Pancreas (tissue), 10 donors: ENCODE results near the gene ID2. TPM values are rescaled to one million over a fixed set of nuclear protein-coding genes. Genes with fewer than 3 reads are reported as not detected.

Experiments used
- ATAC-seq, 4 donors: fragments of 200-7000 bp; cut with Tn5 transposase; one replicate each; pipeline versions ENCODE4 v1.8.0 to v1.9.1; 2020; ENCODE audit warnings: mild to moderate bottlenecking in 4 of 4, moderate library complexity in 4 of 4
- DNase-seq, 6 donors: peaks; one replicate each; pipeline ENCODE4 v3.0.0-alpha.2; 2020
- FAIRE-seq: peaks from 2 replicates; lab custom pipeline; 2012; peaks lifted over from hg19 to GRCh38; lab: Jason Lieb, UNC
- H3K27ac ChIP-seq, 4 donors: fragments of 200-600 bp; sonication (generic); 1 replicate in 3 of 4; 2 replicates in 1 of 4; pipeline versions ENCODE4 v1.5.0 to v1.8.0; 2020
- H3K27me3 ChIP-seq, 4 donors: fragments of 200-600 bp; one replicate each; pipeline ENCODE4 v1.8.0; 2021
- H3K36me3 ChIP-seq, 3 donors: fragments of 200-600 bp; sonication (generic) in 1 of 3; one replicate each; pipeline versions ENCODE4 v1.5.0 to v1.8.0; 2020 to 2021
- H3K4me1 ChIP-seq, 3 donors: fragments of 200-600 bp; one replicate each; pipeline ENCODE4 v1.8.0; 2021
- H3K4me3 ChIP-seq, 4 donors: fragments of 200-600 bp; sonication (generic) in 2 of 4; one replicate each; pipeline versions ENCODE4 v1.5.0 to v1.8.0; 2020 to 2021
- H3K9me3 ChIP-seq, 4 donors: fragments of 200-600 bp; one replicate each; pipeline ENCODE4 v1.8.0; 2021
- WGBS, 2 donors: extraction: QIAGEN DNeasy Blood & Tissue Kit; methylation state at CpG; one replicate each; pipeline ENCODE4 v1.1.7; 2013; 5-methylcytosine and 5-hydroxymethylcytosine counted together
- intact Hi-C, 3 donors: fragments of 100-400 bp; cut with DNase I; formaldehyde crosslinking; loops; one replicate each; pipeline versions ENCODE4 v1.11.1 to v1.14.2; 2022
- polyA plus RNA-seq, 2 donors: library from polyadenylated mRNA; stranded (reverse); fragments of 200-250 nt; gene quantifications; one replicate each; pipeline ENCODE4 v1.2.3, GENCODE V29; 2013
- total RNA-seq, 6 donors: library from RNA; stranded (reverse); fragmentation: NEBNext Ultra II Directional in 4 of 6; extraction: Animal tissue kit (Norgen Biotek cat#: 25700) in 4 of 6; gene quantifications; one replicate each; pipeline versions ENCODE4 v1.2.1 to v1.2.4, GENCODE V29; 2021 to 2023
- TF ChIP-seq, protein P1 (sequence below), 4 donors: fragments of 200-600 bp; sonication (generic) in 3 of 4; IDR thresholded peaks; one replicate each; pipeline versions ENCODE4 v1.5.0 to v1.8.0; 2021; ENCODE audit warnings: antibody characterized with exemption in 4 of 4
- donor health status: healthy with polysubstance abuse.
- donor health status: DM: no; HTN: no; CAD: no; lungs with moderate emphysema.
- donor health status: DM: no; HTN: no; CAD: no.
- donor health status: control.
- donor health status: control.
- donor health status: Bipolar disorder and iron deficiency.
- donor health status: DM: yes; HTN: yes; CAD: no.
- donor health status: DM: no; HTN: no; CAD: no.
- donor health status: DM: no; HTN: no; CAD: no.
- donor health status: DM: yes; HTN: yes; CAD: no.

ID2 gene
- total and polyA plus RNA-seq, 8 donors, result 19.3 to 135 (median 30.1) TPM

DNA sequence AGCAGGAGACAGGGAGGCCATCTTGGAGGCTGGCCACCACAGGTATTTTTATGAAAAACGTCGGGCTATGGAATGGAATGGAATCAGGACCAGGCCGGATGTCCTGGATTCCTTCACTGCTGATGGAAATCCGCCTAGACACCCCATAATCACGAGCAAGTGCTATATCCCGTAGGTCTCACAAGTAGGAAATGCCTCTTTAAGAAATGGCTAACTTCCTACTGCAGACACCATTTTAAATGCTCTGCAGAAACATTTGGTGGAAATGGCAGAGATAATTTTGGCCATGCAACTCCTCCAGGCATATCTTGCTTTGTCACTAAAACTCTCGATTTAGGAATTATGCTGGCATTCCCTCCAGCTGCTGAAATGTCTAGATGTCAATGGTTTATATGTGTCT is 18.0 kb downstream of the ID2 start:
- no peak for DNase-seq
- intact Hi-C loops, result loop anchor here in 1 of 3 donors (10.0 kb wide), 1 partner anchor 1275 kb away; no protein-coding TSS in a partner anchor
- Histone ChIP-seq H3K9me3 (no peaks in the 10 kb centered on the region), H3K36me3 (no peaks in the 10 kb centered on the region), H3K4me1 (no peaks in the 10 kb centered on the region), H3K27ac (no peak overlapping the region), H3K27me3 (no peaks in the 10 kb centered on the region), H3K4me3 (no peak overlapping the region)
- no peak for FAIRE-seq
- WGBS, 2 donors, result 78 to 86% methylated on average over 7 of the region's 7 CpGs
- TF ChIP-seq, protein P1, sequence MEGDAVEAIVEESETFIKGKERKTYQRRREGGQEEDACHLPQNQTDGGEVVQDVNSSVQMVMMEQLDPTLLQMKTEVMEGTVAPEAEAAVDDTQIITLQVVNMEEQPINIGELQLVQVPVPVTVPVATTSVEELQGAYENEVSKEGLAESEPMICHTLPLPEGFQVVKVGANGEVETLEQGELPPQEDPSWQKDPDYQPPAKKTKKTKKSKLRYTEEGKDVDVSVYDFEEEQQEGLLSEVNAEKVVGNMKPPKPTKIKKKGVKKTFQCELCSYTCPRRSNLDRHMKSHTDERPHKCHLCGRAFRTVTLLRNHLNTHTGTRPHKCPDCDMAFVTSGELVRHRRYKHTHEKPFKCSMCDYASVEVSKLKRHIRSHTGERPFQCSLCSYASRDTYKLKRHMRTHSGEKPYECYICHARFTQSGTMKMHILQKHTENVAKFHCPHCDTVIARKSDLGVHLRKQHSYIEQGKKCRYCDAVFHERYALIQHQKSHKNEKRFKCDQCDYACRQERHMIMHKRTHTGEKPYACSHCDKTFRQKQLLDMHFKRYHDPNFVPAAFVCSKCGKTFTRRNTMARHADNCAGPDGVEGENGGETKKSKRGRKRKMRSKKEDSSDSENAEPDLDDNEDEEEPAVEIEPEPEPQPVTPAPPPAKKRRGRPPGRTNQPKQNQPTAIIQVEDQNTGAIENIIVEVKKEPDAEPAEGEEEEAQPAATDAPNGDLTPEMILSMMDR (IDR thresholded peaks at IDR 0.05), result no peak
- no peak for ATAC-seq

DNA sequence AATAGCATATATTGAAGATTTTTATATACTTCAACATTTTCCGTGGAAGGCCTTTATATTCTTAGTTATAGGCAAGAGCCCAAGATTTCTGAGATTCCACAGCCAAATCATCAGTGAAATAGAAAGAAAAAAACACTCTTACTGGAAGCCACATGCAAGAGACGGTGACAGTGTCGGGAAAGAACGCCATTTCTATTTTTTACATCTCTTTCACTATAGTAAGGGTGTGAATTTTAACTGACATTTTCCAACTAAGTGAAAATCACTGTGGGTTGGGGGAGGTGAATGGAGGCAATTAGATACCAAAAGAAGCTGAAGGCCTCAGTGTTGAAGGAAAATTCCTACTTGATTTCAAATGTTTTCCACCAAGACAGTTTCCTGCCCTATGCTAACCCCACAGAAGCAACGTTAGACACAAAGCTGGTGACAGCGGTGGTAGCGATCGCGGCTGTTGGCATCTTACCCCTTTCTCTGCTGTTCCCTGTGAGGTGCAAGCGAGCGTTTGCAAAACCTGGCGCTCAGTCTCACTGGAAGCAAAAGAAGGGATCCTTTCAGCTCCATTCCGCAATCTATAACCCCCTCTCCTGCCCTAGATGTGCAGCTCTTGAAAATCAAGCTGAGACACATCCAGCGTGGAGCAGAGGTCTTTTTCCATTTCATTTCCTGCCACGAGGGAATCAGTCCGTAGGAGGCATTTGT is 20.0 kb downstream of the ID2 start:
- Histone ChIP-seq H3K4me1 (no peaks in the 10 kb centered on the region), H3K4me3 (no peak overlapping the region), H3K27ac (no peak overlapping the region), H3K36me3 (no peaks in the 10 kb centered on the region), H3K27me3 (no peaks in the 10 kb centered on the region), H3K9me3 (no peaks in the 10 kb centered on the region)
- TF ChIP-seq, protein P1 (IDR thresholded peaks at IDR 0.05), result no peak
- FAIRE-seq (no peak), DNase-seq (no peak), ATAC-seq (no peak)
- intact Hi-C loops, result no loop called here
- WGBS, 2 donors, result 83 to 85% methylated on average over 16 of the region's 16 CpGs

DNA sequence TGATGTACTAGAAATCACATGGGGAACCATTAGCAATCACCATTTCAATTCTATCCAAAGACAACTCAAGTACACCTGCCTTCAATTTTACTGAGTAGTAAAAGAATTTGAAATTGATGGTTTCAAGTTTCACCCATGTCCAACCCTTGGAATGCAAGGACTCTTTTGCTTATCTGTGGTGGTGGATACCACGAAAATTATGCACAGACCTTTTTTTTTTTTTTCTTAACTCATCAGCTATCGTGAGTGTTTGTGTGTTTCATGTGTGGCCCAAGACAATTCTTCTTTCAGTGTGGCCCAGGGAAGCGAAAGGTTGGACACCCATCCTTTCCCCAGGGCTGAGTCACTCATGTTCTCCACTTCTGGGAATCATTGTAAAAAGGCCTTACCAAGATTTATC is 23.1 kb downstream of the ID2 start:
- FAIRE-seq, result no peak
- ATAC-seq, result no peak
- no peaks in the 10 kb centered on the region for H3K9me3 ChIP-seq
- H3K4me1 ChIP-seq, result no peaks in the 10 kb centered on the region
- H3K27ac ChIP-seq, result no peak overlapping the region
- intact Hi-C loops, result no loop called here
- no peak for DNase-seq
- no peaks in the 10 kb centered on the region for H3K27me3 ChIP-seq
- H3K36me3 ChIP-seq, result no peaks in the 10 kb centered on the region
- H3K4me3 ChIP-seq, result no peak overlapping the region
- TF ChIP-seq, protein P1 (IDR thresholded peaks at IDR 0.05), result no peak
- 59 to 68% methylated on average over 3 of the region's 3 CpGs for WGBS, 2 donors

DNA sequence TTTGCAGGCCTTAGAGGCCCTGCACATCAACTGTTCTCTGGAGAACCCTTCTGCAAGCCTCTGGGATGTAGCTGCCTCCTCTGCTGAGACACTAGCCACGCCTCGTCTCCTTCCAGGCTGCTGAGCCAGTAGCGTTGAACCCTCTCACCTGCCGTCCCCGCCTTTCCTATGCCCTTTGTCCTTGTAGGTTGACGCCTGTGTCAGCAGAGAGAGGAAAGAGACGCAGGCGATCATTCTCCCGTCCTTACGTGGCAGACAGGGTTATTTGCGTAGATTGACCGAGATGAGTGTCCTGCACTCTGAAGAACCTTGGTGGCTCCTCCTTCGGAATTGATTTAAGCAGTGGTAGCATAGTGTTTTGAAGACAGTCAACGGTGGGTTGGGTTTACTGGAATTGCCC is 27.8 kb downstream of the ID2 start:
- no peak for ATAC-seq
- TF ChIP-seq, protein P1 (IDR thresholded peaks at IDR 0.05), result no peak
- no peak for FAIRE-seq
- WGBS, 2 donors, result 85 to 88% methylated on average over 14 of the region's 14 CpGs
- Histone ChIP-seq H3K4me3 (no peak overlapping the region), H3K36me3 (no peaks in the 10 kb centered on the region), H3K4me1 (no peaks in the 10 kb centered on the region), H3K27ac (no peak overlapping the region), H3K27me3 (no peaks in the 10 kb centered on the region), H3K9me3 (no peaks in the 10 kb centered on the region)
- intact Hi-C loops, result no loop called here
- no peak for DNase-seq

DNA sequence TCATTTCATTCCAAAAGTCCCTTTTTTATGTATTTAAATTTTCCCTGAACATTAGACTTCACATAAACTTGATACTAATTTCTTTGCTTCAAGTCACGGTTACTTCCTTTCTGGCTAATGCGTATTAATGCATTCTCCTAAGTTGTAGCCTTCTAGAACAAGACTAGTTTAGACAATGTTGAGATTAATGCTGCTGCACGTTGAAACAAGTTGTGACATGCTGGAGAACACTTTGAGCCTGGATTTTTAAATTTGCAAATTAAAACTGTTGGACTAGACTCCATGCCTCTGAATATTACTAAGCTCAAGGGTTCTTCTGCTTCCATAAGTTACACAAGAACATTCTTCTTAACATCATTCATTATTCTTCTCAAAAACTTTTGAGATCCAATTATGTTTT is 29.1 kb downstream of the ID2 start:
- Histone ChIP-seq H3K27ac (no peak overlapping the region), H3K4me1 (no peaks in the 10 kb centered on the region), H3K4me3 (no peak overlapping the region), H3K36me3 (no peaks in the 10 kb centered on the region), H3K27me3 (no peaks in the 10 kb centered on the region), H3K9me3 (no peaks in the 10 kb centered on the region)
- intact Hi-C loops, result no loop called here
- no peak for ATAC-seq
- no peak for DNase-seq
- TF ChIP-seq, protein P1 (IDR thresholded peaks at IDR 0.05), result no peak
- 69 to 75% methylated on average over 3 of the region's 3 CpGs for WGBS, 2 donors
- no peak for FAIRE-seq
